HCT116 (cell line): ENCODE results near the gene IP6K3.

Experiments used
- ELF1 ChIP-seq: IDR thresholded peaks from 2 replicates; pipeline ENCODE4 v1.6.1; 2012; ENCODE audit warnings: low read depth, borderline replicate concordance
- POLR2A ChIP-seq: IDR thresholded peaks from 2 replicates; pipeline ENCODE4 v1.7.0; 2011; ENCODE audit warnings: borderline replicate concordance; ENCODE audit not compliant: insufficient read depth, insufficient read length; ENCODE audit errors: extremely low read depth
- SRF ChIP-seq: IDR thresholded peaks from 2 replicates; pipeline ENCODE4 v1.6.1; 2012; ENCODE audit warnings: low read depth
- ZNF274 ChIP-seq: fragments of 200-500 bp; sonication (Bioruptor generic); IDR thresholded peaks from 2 replicates; pipeline ENCODE4 v1.6.1; 2014; ENCODE audit warnings: mild to moderate bottlenecking, low read depth, low read length, inconsistent platforms
- TF ChIP-seq, protein P1 (sequence below), 3 experiments: fragments of 200-600 bp in 1 of 3; sonication (generic) in 1 of 3; IDR thresholded peaks in 2 of 3; conservative IDR thresholded peaks in 1 of 3; 2 replicates each; pipeline ENCODE4 v1.5.1; 2012 to 2017; ENCODE audit warnings: low read depth in 2 of 3, low read length in 2 of 3, antibody characterized with exemption in 1 of 3, borderline replicate concordance in 1 of 3, control low read depth in 1 of 3, mild to moderate bottlenecking in 1 of 3, mixed read lengths in 1 of 3, mixed run types in 1 of 3, moderate library complexity in 1 of 3; ENCODE audit not compliant: insufficient read depth in 1 of 3

DNA sequence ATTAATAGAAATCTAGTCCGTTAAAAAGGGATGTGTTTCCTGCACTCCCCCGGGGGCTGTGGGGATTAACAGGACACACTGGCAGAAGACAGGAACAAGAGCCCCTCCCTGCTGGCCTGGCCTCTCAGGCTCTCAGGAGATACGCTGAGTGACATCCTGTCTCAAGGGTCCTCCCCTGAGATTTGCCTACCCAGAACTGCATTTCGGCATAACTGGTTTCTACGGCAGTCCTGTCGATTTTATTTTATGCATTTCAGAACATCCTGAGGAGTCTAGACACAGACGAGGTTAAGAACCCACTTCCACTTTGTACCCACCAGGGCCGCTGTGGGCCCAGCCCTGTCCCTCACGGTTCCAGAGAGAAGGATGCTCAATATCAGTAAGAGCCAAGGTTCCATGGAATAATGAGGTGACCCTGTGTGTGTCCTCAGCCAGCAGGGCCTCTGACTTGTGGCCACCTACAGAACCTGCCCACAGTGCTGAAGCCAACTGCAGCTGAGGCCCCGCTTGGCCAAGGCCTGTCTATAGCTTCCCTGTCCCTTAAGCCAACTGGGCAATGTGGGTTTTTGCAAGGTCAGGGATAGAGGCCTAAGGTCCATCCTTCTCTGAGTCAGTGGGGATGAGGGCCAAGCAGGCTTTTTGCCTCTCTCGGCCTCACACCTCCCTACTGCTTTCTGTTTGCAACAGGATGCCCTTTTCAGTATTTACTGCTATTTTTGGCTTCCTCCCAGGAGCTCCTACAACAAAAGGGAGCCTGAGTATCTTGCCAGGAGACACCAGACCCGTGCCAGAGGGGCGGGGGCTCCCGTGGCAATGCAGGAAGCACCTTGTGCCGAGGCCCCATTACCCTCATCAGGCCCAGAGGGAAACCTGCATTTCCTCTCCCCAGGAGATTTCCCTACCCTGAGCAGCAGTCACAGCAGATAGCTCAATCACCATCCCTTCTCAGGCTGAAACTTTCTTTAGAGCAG is 49.9 kb downstream of the IP6K3 start:
- no peak for TF ChIP-seq SRF
- no peak for TF ChIP-seq POLR2A
- no peak for TF ChIP-seq ZNF274
- TF ChIP-seq, protein P1, sequence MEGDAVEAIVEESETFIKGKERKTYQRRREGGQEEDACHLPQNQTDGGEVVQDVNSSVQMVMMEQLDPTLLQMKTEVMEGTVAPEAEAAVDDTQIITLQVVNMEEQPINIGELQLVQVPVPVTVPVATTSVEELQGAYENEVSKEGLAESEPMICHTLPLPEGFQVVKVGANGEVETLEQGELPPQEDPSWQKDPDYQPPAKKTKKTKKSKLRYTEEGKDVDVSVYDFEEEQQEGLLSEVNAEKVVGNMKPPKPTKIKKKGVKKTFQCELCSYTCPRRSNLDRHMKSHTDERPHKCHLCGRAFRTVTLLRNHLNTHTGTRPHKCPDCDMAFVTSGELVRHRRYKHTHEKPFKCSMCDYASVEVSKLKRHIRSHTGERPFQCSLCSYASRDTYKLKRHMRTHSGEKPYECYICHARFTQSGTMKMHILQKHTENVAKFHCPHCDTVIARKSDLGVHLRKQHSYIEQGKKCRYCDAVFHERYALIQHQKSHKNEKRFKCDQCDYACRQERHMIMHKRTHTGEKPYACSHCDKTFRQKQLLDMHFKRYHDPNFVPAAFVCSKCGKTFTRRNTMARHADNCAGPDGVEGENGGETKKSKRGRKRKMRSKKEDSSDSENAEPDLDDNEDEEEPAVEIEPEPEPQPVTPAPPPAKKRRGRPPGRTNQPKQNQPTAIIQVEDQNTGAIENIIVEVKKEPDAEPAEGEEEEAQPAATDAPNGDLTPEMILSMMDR (IDR thresholded peaks at IDR 0.05 in 2 of 3, conservative IDR thresholded peaks at IDR 0.05 in 1 of 3; ENCODE audit: borderline replicate concordance in 1 of 3, insufficient read depth in 1 of 3, low read depth in 2 of 3, low read length in 2 of 3), result no peak
- TF ChIP-seq ELF1, result no peak
